Activated T-cell treated with anti-CD3 and anti-CD28 coated beads for 1 hour (primary cell): Measurements from ENCODE around the gene ARHGDIA.

Experiments used
- DNase-seq: peaks from one replicate; pipeline ENCODE4 v3.0.0-alpha.2; 2020; ENCODE audit warnings: low read depth

Gene ARHGDIA

DNA sequence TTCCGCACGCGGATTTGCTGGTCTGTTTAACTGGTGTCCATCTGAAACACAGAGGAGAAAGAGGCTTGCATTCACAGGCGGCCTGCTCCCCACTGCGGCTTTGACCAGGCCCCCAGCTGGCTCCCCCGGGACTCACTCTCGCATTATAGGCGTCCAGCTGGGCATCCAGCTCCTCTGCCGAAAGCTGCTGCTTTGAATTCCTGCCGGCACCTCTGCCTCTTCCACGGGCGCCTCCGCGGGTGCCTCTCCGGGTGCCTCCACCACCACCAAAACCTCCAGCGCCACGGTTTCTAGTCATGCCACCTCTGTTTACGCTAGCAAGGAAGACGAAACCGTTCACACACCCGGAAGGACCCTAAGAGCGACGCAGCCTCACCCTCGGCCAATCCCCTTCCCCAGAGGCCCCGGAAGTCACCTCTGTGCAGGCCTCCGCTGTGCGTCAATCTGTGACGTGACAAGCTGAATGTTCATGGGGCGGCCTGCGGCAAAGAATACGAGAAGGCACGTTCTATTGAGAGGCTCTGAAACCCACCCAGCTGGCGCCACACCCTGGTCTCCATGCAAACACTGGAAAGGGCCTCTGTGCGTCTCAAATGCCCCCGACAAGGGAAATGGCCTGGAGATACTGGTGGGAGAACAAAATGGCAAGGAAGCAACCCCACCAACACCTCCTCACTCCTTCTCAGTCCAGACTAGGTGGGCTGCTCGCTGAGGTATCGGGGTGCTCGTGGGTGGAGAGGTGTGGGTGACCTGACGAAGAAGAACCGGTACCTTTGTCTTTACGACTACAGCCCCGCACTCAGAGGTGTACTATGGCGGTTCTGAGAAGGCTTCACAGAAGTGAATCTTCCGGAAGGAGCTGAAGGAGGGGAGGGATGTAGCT lies 17.2 kb upstream of the ARHGDIA start:
- DNase-seq, result no peak

DNA sequence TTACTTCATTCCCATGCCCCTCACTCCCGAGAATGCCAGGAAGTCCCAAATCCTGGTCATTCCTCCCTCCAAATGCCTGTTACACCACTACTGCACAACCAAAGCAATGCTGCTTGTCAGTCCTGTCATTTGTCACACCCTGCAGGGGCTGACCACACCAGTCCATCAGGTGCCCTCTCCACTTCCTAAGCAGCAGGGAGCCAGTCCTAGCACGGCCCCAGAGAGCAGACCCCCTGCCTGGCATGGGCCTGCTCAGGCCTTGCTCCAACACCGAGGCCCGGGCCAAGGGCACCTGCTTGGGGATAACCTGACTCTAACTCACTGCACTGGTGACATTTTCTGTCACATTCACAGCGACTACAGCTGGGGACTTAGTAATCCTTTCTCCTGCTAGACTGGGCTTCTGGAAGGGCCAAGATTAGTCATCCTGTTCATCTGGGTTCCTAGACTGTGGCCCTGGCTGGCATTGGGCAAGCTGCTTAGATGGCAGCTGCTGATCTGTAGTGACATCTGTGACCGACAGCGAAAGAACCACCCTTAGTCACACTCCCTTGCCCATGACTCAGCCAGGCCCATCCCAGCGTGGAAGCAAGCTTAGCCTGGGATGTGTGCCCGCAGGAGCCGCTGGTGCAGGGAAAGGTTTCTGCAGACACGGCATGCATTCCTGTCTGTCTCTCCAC lies 14.9 kb upstream of the ARHGDIA start:
- no peak for DNase-seq

DNA sequence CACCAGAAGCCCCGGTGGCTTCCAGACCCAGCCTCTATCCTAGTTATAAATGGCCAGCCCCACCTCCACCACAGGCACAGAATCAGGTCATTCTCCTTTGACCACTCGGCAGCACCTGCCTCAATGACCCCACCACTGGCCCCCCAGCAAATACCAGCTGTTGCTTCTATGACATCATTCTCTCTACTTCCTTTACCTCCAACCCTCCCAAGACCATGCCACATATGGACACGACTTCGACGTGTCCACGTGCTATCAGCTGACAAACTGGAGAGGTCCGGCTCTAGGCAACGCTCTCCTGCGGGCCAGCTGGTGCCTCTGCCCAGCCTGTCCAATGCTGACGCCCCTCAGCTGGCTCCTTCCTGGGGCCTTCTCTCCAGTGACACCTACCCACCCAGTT lies 14.3 kb upstream of the ARHGDIA start:
- DNase-seq, result no peak

DNA sequence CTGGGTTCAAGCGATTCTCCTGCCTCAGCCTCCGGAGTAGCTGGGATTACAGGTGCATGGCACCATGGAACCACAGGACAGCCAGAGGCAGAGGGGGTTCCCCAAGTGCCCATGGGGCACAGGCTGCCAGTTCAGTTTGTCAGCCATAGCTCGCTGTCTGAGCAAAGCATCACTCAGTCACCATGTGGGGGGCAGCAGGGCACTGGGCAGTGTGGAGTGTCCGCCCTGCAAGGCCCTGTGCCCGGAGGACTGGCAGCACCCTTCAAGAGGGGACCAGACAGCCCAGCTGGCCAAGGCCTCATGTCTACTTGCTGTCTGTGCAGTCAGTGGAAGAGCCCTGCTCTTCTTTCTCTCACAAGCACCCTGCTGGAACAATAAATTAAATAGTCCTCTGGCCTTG lies 13.8 kb upstream of the ARHGDIA start:
- no peak for DNase-seq

DNA sequence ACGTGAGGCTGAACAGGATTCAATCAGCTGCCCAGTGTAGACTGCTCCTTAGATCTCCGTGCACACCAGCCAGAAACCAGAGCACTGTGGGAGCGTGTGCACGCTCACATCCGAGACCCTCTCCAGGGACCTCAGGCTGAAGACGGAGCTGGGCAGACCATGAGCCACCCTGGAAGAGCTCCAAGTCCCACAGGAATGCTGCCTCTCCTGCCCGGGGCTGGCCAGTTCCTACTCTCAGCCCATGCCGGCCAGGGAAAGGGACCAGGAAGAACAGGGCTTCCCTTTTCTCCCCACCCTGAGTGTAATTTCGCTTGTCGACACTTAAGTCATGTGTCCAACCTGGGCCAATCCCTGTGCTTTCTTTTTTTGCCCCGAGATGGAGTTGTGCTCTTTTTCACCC lies 13.4 kb upstream of the ARHGDIA start:
- no peak for DNase-seq

DNA sequence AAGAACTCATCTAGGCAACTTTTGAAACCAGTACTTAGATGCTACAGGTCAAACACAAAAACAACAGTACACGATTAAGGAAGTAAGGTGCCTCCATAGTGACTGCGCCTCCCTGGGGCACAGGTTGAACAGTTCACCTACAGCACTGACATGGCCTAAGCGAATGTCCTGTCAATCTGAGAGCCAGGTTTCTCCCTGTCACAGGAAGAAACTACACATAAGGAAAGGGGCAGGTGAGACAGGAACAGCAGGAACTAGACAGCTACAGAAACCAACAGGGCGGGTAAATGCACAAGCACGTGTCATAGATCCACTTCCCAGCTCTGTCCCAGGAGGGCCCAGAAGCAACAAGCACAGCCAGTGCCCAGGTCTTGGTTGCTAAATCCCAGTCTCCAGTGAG lies 8.0 kb upstream of the ARHGDIA start:
- DNase-seq, result no peak

DNA sequence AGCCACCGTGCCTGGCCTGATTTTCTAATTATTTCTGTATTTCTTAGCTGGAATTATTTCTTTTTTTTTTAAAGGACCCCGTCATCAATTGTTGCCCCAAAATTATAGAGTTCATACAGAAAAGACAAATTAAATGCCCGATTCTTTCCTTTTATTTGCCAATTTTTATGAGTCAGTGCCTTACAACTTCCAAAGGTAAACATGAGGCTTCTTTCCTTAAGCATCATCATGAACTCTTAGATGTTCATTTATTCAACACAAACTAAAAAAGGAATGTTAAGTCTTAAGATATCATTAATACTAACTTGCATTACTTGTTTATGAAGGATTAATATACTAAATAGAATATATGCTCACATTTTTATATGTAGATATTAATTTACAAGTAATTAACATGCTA lies 7.2 kb upstream of the ARHGDIA start:
- no peak for DNase-seq

DNA sequence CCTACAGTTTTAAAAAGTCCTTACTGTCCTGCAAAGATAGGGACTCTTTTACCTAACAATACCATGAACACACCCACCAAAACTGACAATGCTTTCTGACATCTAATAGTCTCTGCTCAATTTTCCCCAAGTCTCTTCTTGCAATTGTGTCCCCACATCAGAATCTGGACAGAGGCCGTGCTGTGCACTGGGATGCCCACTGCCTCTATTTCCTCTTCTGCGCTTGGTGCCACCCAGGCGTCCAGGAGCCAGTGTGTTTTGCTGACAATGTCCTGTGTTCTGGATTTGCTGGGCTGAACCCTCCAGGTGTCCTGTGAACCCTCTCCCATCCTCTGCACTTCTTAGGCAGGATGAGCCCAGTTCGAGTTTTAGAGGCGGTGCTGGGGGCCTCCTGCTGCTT lies 6.4 kb upstream of the ARHGDIA start:
- no peak for DNase-seq

DNA sequence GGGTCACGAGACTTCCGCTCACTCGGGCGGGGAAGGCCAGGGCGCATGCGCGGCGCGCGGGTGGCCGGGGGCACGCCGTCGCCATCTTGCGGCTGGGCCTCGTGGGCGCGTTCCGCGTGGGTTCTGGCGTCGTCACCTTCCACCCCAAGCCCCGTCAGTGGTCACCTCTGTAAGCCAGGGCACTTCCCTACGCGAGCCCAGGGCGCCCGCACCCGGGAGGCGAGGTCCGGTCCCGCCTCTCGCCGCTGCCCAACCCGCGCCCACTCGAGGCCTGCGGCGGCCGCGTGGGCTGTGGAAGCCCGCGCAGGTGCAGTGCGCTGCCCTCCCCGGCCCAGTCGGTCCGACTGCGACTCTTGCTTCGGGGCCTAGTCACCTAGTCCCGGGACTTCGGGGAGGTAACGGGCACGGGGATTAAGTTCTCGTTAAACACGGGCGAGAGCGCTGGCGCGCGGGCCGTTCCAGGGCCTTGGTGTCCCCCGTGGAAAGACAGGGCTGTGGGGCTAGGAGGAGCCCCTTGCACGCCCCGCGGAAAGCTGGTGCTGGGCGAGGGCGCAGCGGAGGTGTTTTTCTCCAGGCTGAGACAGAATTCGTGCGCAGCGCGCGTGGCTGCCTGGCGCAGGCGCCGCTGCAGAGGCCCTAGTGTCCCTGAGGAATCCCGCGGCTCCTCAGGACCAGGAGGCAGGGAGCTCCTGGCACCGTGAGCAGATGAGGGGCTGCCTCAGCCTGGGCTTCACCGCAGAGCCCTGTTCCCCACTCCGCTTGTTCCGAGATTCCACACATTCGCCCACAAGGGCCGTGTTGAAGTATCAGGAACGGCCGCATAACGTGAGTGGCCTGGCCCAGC lies 472 bp upstream of the ARHGDIA start:
- DNase-seq, result peak; percentile 95

DNA sequence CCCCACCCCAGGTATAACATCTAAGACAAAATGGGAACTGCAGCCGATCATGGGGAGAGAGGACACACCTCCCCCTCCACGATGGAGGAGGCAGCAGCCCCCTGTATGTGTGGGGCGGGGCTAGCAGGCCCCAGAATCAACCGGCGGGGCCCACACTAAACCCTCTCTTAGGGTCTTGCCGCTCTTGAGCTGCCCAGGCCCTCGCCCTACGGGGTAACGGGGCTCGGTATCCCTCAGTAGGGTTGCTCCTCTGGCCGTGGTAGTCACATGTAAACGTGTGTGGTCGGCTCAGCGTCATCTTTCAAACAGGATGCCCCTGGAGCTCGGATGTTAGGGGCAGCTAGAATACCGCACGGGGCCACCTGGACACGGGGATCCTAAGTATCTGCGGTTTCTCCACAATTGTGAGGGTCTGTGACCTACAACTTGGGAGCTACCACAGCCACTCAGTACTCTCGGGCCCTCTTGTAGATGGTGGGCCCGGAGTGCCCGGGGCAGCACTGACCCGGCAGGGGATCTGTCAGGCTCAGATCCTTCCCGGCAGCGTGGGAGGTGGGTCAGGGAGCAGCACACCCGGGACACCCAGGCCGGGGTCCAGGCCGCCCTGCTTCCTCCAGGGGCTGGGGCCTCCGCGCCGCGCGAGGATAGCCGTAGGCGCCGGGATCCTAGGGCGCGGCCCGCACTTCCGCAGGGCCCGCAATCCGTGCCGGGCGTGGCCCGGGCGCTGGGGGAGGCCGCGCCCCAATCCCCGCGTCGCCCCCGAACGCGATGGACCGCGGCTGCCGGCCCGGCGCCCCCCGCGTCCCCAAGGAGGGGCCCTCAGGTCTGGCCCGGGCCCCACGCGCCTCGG lies 781 bp downstream of the ARHGDIA start:
- no peak for DNase-seq

DNA sequence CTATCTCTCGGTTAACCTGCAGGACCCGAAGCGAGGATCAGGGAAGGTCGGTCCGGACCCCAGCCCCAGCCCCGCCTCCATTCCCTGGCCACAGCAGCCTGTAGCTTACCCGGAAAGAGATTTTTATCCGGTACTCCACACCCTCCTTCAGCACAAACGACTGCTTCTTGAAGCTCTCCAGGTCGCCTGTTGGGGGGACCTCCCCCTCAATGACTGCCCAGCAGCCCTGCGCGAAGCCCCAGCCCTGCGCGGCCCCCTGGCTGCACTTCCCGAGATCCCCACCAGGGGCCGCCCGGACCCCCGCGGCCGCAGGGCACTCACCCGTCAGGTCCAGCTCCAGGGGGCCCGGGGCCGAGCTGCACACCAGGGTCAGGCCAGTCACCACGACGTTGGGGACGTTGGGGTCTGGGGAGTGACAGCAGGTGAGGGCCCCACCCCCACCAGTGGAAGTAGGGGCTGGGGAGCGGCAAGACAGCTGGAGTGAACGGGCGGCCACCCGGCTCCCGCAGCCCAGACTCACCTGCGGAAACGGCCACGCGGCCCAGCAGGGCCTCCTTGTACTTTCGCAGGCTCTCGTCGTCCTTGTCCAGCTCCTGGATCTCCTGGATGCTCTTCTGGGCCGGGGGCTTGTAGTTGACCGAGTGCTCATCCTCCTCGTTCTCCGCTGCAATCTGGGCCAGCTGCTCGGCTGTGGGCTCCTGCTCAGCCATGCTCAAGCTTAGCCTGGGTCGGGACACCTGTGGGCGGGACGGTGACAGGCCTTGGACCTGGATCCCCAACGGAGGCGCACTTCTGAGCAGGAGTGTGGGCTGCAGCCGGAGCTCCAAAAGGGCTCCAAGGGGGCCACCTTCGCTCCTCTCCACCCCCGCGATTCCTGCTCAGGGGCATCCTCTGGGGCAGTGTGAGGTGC lies 1.7 kb downstream of the ARHGDIA start:
- DNase-seq, result no peak

DNA sequence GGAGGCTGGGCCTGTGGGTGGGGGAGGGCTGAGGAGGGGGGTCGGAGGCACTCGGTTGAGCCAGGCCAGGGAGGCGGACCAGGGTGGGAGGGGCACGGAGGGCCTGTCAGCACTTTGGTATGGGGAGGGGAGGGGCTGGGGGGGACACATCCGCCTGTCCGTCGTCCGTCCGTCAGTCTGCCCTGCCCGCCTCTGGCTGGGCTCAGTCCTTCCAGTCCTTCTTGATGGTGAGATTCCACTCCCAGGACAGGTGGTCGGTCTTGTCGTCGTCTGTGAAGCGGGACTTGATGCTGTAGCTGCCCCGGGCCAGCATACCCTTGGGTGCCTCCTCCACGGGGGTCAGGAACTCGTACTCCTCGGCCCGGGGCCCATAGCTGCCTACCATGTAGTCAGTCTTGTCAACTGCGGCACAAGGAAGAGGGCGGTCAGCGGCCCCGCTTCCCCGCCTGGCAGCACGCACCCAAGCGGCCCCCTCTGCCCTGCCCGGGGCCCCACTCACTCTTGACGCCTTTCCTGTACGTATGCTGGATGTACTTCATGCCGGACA lies 2.4 kb downstream of the ARHGDIA start:
- no peak for DNase-seq

DNA sequence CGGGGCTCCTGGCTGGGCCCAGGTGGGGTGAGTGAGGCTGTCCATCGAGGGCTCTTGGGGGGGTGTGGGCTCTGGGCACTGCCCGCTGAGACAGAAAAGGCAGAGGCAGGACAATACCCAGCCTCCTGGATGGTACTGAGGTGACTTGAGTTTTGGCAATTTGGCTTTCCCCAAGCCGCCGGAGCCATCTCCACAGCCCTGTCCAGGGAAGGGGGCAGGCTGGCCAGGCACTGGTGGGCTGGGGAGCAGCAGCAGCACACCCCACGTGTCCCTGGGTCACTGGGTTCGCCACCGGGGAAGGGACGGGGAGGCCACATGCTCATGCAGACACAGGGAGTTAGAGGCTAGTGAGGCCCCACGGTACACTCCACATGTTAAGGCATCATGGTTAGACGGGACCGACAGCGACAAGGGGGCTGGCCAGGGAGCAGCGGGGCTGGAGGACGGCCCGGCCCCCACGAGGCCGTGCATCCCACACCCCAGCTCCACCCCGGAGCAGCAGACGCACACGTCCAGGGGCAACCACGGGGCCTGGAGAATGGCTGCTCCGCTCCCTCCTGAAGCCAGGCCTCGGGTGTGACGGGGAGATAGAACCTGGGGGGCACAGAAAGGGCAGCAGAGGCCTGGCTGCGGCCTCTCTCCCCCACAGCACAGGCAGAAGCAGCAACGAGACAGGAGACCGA lies 3.0 kb downstream of the ARHGDIA start:
- no peak for DNase-seq

DNA sequence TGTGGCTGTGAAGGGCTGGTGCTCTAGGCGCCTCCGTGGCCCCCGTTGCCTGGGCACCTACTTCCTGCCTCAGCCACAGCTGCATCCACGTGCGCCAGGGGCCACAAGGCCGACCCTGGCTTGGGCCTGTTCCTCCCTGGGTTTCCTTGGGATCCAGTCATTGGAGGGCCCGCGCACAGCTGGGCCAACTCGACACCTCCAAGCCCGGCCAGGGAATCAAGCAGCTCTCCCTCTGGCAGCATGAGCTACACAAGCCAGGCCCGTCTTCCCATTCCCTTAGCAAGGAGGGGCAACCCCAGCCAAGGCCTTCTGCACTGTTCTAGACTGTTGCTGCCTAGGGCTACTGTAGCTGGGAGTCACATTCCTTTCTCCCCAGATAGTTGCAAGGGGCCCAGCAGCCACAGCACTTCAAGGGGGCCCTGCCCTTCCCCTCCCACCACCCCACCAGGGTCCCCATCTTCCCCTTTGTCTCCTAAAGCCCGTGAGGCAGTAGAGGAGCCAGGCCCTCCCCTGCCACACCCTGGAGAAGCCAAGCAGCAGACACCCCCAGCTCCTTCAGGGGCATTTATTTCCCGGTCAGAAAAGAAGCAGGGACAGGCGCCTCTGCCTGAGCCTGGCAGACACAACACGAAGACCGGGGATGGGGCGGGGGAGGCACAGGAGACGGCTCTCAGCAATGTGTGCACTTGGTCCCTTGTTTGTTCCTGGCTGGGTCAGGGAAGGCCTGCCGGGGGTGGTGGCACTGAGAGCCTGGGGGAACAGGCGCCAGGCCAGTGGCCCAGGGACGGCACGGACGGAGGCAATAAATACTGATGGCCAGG lies 3.8 kb downstream of the ARHGDIA start:
- DNase-seq, result no peak

DNA sequence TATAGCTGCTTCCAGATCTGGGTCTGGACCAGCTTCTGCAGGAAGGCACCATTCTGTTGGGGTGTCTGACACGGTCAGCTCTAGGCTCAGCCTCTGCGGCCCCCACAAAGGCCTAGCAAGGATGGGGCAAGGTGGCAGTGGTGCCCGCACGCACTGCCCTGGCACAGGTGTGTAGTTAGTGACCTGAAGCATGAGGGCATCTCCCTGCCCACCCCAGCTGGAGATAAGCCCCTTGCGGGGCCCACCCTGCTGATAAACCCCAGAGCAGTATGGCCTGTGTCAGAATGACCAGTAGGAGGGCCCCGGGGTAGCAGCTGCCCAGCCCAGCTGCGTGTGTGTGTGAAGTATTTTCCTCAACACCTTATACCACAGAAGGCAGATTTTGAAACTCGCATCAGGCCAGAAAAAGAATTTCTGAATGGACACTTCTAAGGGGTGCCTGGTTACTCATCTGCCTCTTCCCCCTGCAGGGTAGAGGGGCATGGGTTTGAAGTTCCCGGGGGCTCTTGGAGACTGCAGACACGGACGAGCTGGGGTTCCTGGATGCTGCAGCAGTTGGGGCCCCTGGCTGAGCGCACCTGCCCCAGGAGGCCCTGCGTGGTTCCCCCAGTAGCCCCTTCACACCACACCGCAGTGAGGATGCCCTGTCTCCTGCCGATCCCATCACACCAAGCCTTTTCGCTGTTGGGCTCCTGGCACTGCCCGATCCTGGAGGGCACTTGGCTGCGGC lies 4.5 kb downstream of the ARHGDIA start:
- DNase-seq, result no peak

DNA sequence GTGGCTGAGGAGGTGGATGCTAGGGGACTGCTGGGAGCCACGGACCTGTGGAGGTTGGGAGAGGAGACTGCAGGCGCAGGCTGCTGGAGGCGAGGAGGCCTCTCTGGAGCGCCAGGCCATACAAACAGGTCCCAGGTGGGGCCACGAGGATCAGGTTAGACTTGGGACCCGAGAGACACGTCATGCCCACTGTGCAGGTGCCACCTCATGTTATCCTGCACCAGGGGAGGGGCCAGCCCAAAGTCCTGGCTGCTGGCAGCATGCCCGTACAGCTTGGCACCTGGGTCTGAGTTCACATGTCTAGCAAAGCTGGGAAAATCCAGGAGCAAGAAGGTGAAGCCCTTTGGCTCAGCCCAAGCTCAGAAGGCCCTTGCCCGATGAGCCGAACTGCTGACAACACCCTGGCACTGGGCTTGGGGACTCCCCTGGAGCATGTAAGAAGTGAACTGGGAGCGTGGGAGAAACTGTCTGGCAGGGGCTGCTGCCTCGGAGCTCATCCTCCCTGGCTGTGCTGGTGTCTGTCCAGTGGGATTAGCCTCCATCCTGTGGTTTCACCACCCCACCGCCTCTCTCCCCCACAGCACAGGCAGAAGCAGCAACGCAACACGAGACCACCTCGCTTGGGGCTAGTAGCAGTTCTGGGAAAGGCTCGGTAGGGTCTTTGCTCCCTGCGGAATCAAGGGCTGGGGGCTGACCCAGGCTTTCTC lies 5.3 kb downstream of the ARHGDIA start:
- DNase-seq, result no peak

DNA sequence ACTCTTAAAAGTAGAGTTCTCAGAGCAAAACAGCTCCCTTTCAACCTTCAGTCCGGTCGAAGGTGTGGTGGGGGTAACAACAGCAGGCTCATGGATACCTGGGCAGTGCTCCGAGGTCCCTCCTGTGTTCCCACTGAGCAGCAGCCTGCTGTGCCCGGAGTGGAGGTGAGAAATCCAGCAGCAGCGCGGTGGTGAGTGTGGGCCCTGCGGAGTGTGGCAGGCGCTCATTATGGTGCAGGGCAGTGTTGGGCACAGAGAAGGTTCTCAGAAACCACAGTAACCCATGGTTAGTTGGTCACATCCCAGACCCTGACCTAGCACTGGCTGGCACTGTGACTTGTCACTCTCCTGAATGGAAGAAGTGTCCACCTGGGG lies 5.8 kb downstream of the ARHGDIA start:
- no peak for DNase-seq
